GM12801 (cell line): ENCODE results near the gene ATP8A2.

Experiments used
- CTCF ChIP-seq: IDR thresholded peaks from one replicate; pipeline ENCODE4 v1.5.1; 2011; ENCODE audit warnings: control low read depth; ENCODE audit not compliant: insufficient read length; ENCODE audit errors: extremely low read depth

The ATP8A2 gene

GRCh38 chr13:25992076-25992475 is 620.3 kb downstream of the ATP8A2 start:
- no peak for TF ChIP-seq CTCF

GRCh38 chr13:26007261-26008125 is 635.7 kb downstream of the ATP8A2 start:
- TF ChIP-seq CTCF, result no peak

- TF ChIP-seq CTCF, result no peak
These were observed 638.9 kb downstream of the ATP8A2 start for GRCh38 chr13:26010487-26011207.

- TF ChIP-seq CTCF, result no peak
These were observed 639.4 kb downstream of the ATP8A2 start for GRCh38 chr13:26011208-26011573.

- no peak for TF ChIP-seq CTCF
These were observed 640.4 kb downstream of the ATP8A2 start for GRCh38 chr13:26011996-26012821.

- TF ChIP-seq CTCF, result no peak
These were observed 641.2 kb downstream of the ATP8A2 start for GRCh38 chr13:26012995-26013394.
